RWPE2 (cell line): ENCODE measurements around the gene CINP.
"Not testable (repeated sequence)": the region's sequence is repeated elsewhere in the genome, so short reads cannot be mapped to it uniquely, and the experiment has no call there.

Source experiments
- ATAC-seq: fragments of 200-7000 bp; cut with Tn5 transposase; 3 replicates; pipeline ENCODE4 v1.9.1; 2021; ENCODE audit warnings: low read depth
- DNase-seq: peaks from one replicate; pipeline ENCODE4 v3.0.0-alpha.2; 2020; ENCODE audit warnings: low spot score
- H3K27ac ChIP-seq: fragments of 450-650 bp; 2 replicates; pipeline ENCODE4 v1.5.1; 2017; ENCODE audit warnings: mild to moderate bottlenecking; ENCODE audit not compliant: poor library complexity, severe bottlenecking
- H3K27me3 ChIP-seq: fragments of 250-450 bp; sonication (Bioruptor Pico); 2 replicates; pipeline ENCODE4 v1.5.1; 2021; ENCODE audit warnings: mild to moderate bottlenecking, moderate library complexity; ENCODE audit not compliant: insufficient read depth, poor library complexity, severe bottlenecking
- H3K36me3 ChIP-seq: fragments of 250-450 bp; sonication (Bioruptor Pico); 2 replicates; pipeline ENCODE4 v1.5.1; 2020; ENCODE audit warnings: low read depth, mild to moderate bottlenecking, moderate library complexity
- H3K4me1 ChIP-seq: fragments of 250-450 bp; sonication (Bioruptor Pico); 2 replicates; pipeline ENCODE4 v1.5.1; 2021; ENCODE audit warnings: mild to moderate bottlenecking, moderate library complexity; ENCODE audit not compliant: insufficient read depth, poor library complexity, severe bottlenecking
- H3K4me3 ChIP-seq: fragments of 250-450 bp; sonication (Bioruptor Pico); 2 replicates; pipeline ENCODE4 v1.5.1; 2021; ENCODE audit warnings: mild to moderate bottlenecking, moderate library complexity; ENCODE audit not compliant: severe bottlenecking
- H3K9me3 ChIP-seq: fragments of 250-450 bp; sonication (Bioruptor Pico); 2 replicates; pipeline ENCODE4 v1.5.1; 2021; ENCODE audit warnings: mild to moderate bottlenecking, moderate library complexity; ENCODE audit not compliant: severe bottlenecking
- TF ChIP-seq, protein P1 (sequence below): fragments of 450-650 bp; IDR thresholded peaks from one replicate; pipeline ENCODE4 v1.5.1; 2017; ENCODE audit warnings: mild to moderate bottlenecking, moderate library complexity; ENCODE audit not compliant: poor library complexity, severe bottlenecking

CINP gene

DNA sequence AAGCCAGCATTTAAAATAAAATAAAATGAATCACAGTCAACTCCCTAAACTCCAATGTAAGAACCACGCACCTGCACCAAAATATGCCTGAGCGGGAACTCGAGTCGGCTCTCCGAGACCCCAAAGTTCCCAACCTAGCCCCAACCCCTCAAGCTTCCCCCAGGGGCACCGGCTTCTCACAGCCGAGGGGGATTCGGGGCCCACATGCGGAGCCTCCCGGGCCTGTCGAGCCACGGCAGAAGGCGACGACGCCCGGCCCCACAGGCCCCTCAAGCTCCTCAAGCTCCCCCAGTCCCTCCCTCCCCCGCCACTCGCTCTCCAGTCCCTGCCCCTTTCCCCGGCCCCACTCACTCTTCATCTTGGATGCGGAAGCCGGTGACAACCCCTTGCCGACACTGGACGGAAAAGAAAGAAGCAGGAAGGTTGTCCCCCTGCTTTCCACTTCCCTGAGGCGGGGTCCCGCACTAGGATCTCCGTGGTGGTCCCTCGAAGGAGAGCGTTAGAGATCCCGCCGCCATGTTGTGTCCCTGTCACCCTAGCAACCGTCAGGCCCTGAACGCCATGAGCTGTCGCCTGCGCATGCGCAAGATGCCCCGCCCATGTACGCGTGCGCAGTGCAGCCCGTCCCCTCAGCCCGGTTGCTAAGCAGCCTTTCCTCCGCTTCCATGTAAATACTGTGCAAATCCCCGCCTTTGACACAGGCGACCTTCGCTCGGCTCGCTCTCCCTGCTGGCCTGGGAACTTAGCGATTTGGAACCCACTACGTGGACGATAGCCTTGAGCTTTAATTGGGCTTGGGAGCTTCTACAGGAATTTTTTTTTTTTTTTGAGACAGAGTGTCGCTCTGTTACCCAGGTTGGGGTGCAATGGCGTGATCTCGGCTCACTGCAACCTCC is 57.8 kb downstream of the CINP start, which contains the start of gene MOK:
TSS of gene MOK (minus strand) at position 554 of the 896 bp plus-strand sequence. CDS start at position 358, 196 bp downstream.
- Histone ChIP-seq H3K27ac (peak within 1 kb of the TSS; percentile 42), H3K36me3 (no peaks in the 10 kb centered on the region)

DNA sequence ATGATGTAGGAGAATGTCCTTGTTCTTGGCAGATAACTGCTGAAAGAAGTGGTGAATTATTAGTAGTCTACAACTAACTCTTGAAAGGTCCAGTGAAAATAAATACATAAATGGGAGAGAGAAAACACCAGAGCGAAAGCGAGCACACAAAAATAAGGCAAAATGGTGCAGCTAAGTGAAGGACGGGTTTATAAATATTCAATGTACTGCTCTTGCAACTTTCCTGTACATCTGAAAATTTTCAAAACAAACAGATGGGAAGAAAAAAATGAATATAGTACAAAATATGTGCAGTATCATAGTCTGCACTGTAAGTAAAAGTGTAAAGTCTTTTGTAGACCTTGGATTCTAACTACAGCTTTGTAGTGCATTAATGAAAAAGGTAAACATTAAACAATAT is 59.0 kb downstream of the CINP start:
- Histone ChIP-seq H3K4me1 (peaks cover 10% of the 10 kb centered on the region), H3K36me3 (peaks cover 3% of the 10 kb centered on the region), H3K27ac (peak overlapping the region; percentile 42), H3K9me3 (no peaks in the 10 kb centered on the region), H3K27me3 (no peaks in the 10 kb centered on the region), H3K4me3 (peak overlapping the region; percentile 56)
- TF ChIP-seq, protein P1, sequence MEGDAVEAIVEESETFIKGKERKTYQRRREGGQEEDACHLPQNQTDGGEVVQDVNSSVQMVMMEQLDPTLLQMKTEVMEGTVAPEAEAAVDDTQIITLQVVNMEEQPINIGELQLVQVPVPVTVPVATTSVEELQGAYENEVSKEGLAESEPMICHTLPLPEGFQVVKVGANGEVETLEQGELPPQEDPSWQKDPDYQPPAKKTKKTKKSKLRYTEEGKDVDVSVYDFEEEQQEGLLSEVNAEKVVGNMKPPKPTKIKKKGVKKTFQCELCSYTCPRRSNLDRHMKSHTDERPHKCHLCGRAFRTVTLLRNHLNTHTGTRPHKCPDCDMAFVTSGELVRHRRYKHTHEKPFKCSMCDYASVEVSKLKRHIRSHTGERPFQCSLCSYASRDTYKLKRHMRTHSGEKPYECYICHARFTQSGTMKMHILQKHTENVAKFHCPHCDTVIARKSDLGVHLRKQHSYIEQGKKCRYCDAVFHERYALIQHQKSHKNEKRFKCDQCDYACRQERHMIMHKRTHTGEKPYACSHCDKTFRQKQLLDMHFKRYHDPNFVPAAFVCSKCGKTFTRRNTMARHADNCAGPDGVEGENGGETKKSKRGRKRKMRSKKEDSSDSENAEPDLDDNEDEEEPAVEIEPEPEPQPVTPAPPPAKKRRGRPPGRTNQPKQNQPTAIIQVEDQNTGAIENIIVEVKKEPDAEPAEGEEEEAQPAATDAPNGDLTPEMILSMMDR: no peak
- ATAC-seq: no peak
- no peak for DNase-seq

More for the DNA sequence above, 57.8 kb downstream of the CINP start, which contains the start of gene MOK:
- ATAC-seq (peak; percentile 96), DNase-seq (peak; percentile 93)
- Histone ChIP-seq H3K4me1 (peaks cover 10% of the 10 kb centered on the region), H3K27me3 (no peaks in the 10 kb centered on the region), H3K9me3 (no peaks in the 10 kb centered on the region), H3K4me3 (peak within 1 kb of the TSS; percentile 56)
- TF ChIP-seq, protein P1: no peak

DNA sequence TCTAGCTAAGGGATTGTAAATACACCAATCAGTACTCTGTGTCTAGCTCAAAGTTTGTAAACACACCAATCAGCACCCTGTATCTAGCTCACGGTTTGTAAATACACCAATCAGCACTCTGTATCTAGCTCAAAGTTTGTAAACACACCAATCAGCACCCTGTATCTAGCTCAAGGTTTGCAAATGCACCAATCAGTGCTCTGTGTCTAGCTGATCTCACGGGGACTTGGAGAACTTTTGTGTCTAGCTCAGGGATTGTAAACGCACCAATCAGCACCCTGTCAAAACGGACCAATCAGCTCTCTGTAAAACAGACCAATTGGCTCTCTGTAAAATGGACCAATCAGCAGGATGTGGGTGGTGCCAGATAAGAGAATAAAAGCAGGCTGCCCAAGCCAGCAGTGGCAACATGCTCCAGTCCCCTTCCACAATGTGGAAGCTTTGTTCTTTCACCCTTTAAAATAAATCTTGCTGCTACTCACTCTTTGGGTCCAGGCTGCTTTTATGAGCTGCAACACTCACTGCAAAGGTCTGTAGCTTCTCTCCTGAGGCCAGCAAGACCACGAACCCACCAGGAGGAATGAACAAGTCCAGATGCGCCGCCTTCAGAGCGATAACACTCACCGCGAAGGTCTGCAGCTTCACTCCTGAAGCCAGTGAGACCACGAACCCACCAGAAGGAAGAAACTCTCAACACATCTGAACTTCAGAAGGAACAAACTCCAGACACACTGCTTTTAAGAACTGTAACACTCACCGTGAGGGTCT is 64.2 kb downstream of the CINP start:
- H3K9me3 ChIP-seq, H3K27ac ChIP-seq, H3K36me3 ChIP-seq, ATAC-seq, DNase-seq, H3K27me3 ChIP-seq, H3K4me3 ChIP-seq: not testable (repeated sequence)
- H3K4me1 ChIP-seq: peaks cover 15% of the 10 kb centered on the region
